ENCODE results near the gene CDKN2C. TPM values are rescaled to one million over a fixed set of nuclear protein-coding genes. Genes with fewer than 3 reads are reported as not detected.

CDKN2C gene
- total and polyA plus RNA-seq, 2 experiments from 2014 or later, result 2.8 to 3.2 TPM

- TF ChIP-seq EZH2 (IDR thresholded peaks at IDR 0.05; ENCODE audit: borderline replicate concordance), result no peak
- no peak for TF ChIP-seq EZH2phosphoT487 (IDR thresholded peaks at IDR 0.05; ENCODE audit: low read depth, severe bottlenecking, unreplicated experiment)
- no peak for TF ChIP-seq CTCF (IDR thresholded peaks at IDR 0.05; ENCODE audit: poor library complexity)
- Histone ChIP-seq H4K20me1 (ENCODE audit: insufficient read depth, poor library complexity, severe bottlenecking) (no peaks in the 10 kb centered on the region), H3K9me3 (ENCODE audit: low read depth) (no peaks in the 10 kb centered on the region), H3K4me3 (no peak overlapping the region), H3K27me3 (no peaks in the 10 kb centered on the region), H3K36me3 (replicated peaks; ENCODE audit: insufficient read depth, low read depth) (no peaks in the 10 kb centered on the region), H3K4me1 (ENCODE audit: insufficient read depth) (no peaks in the 10 kb centered on the region), H3K9me2 (replicated peaks; ENCODE audit: insufficient read depth) (no peaks in the 10 kb centered on the region), H3K4me2 (no peak overlapping the region), H3K27ac (no peak overlapping the region), H2AFZ (no peak overlapping the region), H3K79me2 (peaks cover 76% of the 10 kb centered on the region)
- 94% methylated on average over 2 of the region's 2 CpGs for WGBS (ENCODE audit: low lambda C conversion rate, missing lambda C conversion rate)
- no peak for DNase-seq (ENCODE audit: low spot score)
These were observed 33.7 kb upstream of the CDKN2C start for GRCh38 chr1:50936321-50936720.

- no peaks in the 10 kb centered on the region for H3K4me1 ChIP-seq (ENCODE audit: insufficient read depth)
- H3K4me2 ChIP-seq, result no peak overlapping the region
- no peaks in the 10 kb centered on the region for H3K36me3 ChIP-seq (replicated peaks; ENCODE audit: insufficient read depth, low read depth)
- no peak for TF ChIP-seq EZH2phosphoT487 (IDR thresholded peaks at IDR 0.05; ENCODE audit: low read depth, severe bottlenecking, unreplicated experiment)
- TF ChIP-seq CTCF (IDR thresholded peaks at IDR 0.05; ENCODE audit: poor library complexity), result no peak
- no peak for TF ChIP-seq EZH2 (IDR thresholded peaks at IDR 0.05; ENCODE audit: borderline replicate concordance)
- H4K20me1 ChIP-seq (ENCODE audit: insufficient read depth, poor library complexity, severe bottlenecking), result no peaks in the 10 kb centered on the region
- 87% methylated on average over 3 of the region's 3 CpGs for WGBS (ENCODE audit: low lambda C conversion rate, missing lambda C conversion rate)
- no peak overlapping the region for H2AFZ ChIP-seq
- no peak for DNase-seq (ENCODE audit: low spot score)
- no peaks in the 10 kb centered on the region for H3K9me2 ChIP-seq (replicated peaks; ENCODE audit: insufficient read depth)
- H3K4me3 ChIP-seq, result no peak overlapping the region
- no peak overlapping the region for H3K27ac ChIP-seq
- peaks cover 85% of the 10 kb centered on the region for H3K79me2 ChIP-seq
- no peaks in the 10 kb centered on the region for H3K9me3 ChIP-seq (ENCODE audit: low read depth)
- H3K27me3 ChIP-seq, result no peaks in the 10 kb centered on the region
These were observed 29.8 kb upstream of the CDKN2C start for GRCh38 chr1:50940291-50940690.

- H3K27ac ChIP-seq, result no peak overlapping the region
- no peak overlapping the region for H2AFZ ChIP-seq
- no peaks in the 10 kb centered on the region for H3K27me3 ChIP-seq
- peaks cover 85% of the 10 kb centered on the region for H3K79me2 ChIP-seq
- TF ChIP-seq CTCF (IDR thresholded peaks at IDR 0.05; ENCODE audit: poor library complexity) (no peak), EZH2 (IDR thresholded peaks at IDR 0.05; ENCODE audit: borderline replicate concordance) (no peak), EZH2phosphoT487 (IDR thresholded peaks at IDR 0.05; ENCODE audit: low read depth, severe bottlenecking, unreplicated experiment) (no peak)
- H3K4me3 ChIP-seq, result no peak overlapping the region
- no peaks in the 10 kb centered on the region for H4K20me1 ChIP-seq (ENCODE audit: insufficient read depth, poor library complexity, severe bottlenecking)
- 88% methylated on average over 1 of the region's 1 CpG for WGBS (ENCODE audit: low lambda C conversion rate, missing lambda C conversion rate)
- H3K4me1 ChIP-seq (ENCODE audit: insufficient read depth), result no peaks in the 10 kb centered on the region
- H3K36me3 ChIP-seq (replicated peaks; ENCODE audit: insufficient read depth, low read depth), result no peaks in the 10 kb centered on the region
- H3K4me2 ChIP-seq, result no peak overlapping the region
- H3K9me3 ChIP-seq (ENCODE audit: low read depth), result no peaks in the 10 kb centered on the region
- no peaks in the 10 kb centered on the region for H3K9me2 ChIP-seq (replicated peaks; ENCODE audit: insufficient read depth)
- DNase-seq (ENCODE audit: low spot score), result no peak
These were observed 27.7 kb upstream of the CDKN2C start for GRCh38 chr1:50942334-50942733.
